GM19467 (cell line): Measurements from ENCODE around the gene CPLANE1.
"Not testable (repeated sequence)": the region's sequence is repeated elsewhere in the genome, so short reads cannot be mapped to it uniquely, and the experiment has no call there.

Experiments used
- ATAC-seq: cut with Tn5 transposase; IDR thresholded peaks from one replicate; pipeline ENCODE4 v1.9.1; 2021; ENCODE audit warnings: mild to moderate bottlenecking, moderate library complexity; ENCODE audit not compliant: unreplicated experiment

The CPLANE1 gene

GRCh38 chr5:37208883-37209797 lies 40.0 kb downstream of the CPLANE1 start:
- ATAC-seq: no peak

DNA sequence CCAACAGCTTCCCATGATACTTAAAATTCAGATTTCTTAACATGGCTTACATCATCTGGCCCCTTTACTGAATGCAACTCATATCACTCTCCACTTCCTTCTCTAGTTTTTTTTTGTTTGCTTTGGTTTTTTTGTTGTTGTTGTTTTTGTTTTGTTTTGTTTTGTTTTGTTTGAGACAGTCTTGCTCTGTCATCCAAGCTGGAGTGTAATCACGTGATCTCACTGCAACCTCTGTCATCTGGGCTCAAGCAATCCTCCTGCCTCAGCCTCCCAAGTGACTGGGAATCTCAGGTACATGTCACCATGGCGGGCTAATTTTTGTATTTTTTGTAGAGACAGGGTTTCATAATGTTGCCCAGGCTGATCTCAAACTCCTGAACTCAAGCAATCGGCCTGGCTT lies 41.4 kb downstream of the CPLANE1 start:
- ATAC-seq: no peak

- ATAC-seq: no peak
Observed at GRCh38 chr5:37206736-37207135, 42.4 kb downstream of the CPLANE1 start.

DNA sequence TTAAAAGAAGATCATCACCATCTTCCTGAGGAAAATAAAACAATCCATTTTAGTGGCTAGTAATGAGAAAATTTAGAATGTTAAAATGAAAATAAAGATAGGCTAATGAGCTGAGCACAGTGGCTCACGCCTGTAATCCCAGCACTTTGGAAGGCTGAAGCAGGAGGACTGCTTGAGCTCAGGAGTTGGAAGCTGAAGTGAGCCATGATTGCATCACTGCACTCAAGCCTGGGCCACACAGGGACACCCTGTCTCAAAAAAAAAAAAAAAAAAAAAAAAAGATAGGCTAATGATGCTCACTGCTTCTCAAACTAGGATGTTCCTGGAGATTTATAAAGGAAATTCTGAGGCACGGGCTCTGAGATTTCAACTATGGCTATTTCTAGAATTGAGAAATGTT lies 50.3 kb downstream of the CPLANE1 start:
- no peak for ATAC-seq

DNA sequence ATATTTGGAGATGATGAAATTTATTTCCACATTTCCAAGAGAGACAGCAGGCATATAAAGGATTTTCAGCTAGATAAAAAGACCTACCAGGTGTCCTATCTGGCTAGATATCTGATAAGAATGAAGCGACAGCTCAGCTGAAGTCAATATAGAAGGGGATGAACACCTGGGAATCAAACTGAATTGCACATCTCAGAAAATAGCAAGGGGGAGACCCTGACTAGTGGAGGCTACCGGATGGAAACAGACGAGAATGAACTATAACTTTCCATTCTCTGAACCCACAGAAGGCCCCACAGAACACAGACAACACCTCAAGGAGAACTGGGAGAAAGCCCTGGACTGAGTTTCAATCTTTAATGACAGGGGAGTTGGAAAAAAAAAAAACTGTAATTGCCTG lies 51.1 kb downstream of the CPLANE1 start:
- ATAC-seq: no peak

DNA sequence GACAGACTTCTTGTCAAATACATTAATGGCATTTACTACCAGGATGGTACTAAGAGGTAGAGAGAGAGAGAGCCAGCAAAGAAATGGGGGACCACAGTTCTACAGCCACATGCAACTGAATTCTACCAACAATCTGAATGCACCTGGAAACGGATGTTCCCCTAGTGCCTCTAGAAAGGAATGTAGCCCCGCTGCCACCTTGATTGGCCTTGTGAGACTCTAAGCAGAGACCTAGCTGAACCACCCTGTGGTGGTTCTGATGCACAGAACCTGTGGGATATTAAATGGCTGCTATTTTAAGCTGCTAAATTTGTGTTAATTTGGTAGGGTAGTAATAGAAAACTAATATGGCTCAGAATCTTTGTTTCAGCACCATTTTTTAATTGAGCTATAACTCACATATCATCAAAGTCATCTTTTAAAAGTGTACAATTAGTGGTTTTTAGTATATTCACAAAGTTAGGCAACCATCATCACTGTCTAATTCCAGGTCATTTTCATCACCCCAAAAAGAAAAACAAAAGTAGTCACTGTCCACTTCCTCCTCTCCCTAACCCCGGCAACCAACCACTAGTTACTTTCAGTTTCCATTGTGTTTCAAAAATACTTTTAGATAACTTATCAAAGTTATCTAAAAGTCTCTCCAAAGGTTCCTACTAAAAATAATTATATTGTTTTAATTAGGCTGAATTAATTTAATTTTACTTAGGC lies 51.7 kb downstream of the CPLANE1 start:
- peak; percentile 82 for ATAC-seq

GRCh38 chr5:37190592-37190991 lies 58.6 kb downstream of the CPLANE1 start:
- no peak for ATAC-seq

- no peak for ATAC-seq
Observed at GRCh38 chr5:37189355-37189754, 59.8 kb downstream of the CPLANE1 start.

DNA sequence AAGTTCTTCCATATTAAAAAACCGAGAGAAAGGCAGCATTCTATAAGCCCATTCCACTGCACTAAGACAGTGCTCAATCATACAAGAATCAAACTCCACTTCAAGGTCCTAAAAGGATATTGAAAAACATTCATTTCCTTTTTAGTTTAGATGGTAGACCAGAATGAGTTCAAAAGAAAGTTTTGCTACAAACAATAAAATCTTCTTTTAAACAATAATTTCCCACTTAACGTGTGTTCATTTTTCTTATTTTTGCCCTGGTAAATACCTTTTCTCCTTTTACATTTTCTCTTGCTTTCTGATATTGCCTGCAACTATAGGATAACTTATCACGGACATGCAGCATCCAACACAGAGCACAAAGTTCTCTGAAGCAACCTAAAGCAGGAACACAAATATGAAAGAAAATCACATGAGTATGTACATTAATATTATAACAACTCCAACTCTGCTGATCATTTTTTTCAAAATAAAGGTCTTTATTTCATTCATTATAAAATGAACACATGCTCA lies 61.7 kb downstream of the CPLANE1 start:
- ATAC-seq: no peak

DNA sequence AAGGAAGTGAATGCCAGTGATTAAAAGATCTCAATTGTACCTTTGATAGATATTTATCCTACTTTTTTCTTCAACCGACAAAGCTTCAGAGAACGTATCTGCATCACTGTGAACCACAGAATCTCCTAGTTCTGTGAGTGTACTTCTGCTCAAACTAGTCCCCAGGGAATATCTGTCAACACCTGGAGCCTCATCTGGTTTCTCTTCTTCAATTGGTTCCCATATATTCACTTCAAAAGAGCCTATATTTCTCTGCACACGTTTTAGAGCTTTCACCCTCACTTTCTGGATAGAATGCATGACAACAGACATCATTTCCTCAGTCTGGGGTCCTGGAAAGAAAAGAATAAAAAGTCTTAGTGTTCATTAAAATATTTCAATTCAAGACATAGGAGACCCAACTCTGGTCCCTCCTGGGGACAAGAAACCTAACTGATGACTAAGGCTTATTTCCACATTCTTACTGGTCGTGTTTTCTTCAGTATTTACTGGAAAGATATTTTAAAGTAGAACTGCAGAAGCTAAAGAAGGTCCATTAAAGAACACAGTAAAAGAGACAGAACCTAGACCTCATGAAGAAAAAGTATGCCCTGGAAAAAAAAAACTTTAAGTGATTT lies 64.3 kb downstream of the CPLANE1 start:
- peak; percentile 87 for ATAC-seq

DNA sequence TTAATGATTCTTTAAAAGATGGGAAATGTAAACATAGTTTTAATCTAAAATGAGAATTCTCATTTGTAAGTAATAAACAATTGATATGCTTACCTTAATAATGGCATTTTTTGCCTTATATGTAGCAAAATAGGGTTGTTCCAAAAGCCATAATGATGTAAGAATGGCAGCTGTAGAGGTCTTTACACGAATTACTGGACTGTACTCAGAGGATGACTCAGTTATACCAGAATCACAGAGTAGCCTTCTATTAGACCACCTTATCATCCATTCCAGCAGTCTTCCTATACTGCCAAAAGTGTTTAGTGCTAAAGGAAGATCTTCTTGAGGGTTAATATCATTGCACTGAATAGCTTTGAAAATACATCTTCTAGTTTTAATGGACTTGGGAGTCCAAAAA lies 66.5 kb downstream of the CPLANE1 start:
- no peak for ATAC-seq

DNA sequence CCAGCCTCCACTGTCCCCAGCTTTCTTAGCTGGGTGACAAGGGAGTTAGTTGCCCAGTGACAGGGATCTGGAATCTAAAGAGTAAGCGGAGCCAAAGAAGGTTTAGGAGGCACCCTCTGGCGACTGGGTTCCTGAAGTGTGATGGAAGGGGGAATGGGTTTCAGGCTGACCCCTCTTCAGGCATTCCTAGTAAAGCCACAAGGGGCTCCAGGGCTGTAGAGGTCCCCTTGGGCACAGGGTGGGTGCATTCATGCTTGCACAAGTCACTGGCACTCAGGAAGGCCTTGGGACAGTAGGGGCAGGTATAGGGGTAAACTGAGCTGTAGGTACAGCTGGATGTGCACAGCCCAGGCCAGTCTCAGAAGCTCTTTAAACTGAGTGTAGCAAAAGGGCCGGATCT lies 74.2 kb downstream of the CPLANE1 start:
- no peak for ATAC-seq

- ATAC-seq: no peak
Observed at GRCh38 chr5:37172957-37173356, 76.2 kb downstream of the CPLANE1 start.

DNA sequence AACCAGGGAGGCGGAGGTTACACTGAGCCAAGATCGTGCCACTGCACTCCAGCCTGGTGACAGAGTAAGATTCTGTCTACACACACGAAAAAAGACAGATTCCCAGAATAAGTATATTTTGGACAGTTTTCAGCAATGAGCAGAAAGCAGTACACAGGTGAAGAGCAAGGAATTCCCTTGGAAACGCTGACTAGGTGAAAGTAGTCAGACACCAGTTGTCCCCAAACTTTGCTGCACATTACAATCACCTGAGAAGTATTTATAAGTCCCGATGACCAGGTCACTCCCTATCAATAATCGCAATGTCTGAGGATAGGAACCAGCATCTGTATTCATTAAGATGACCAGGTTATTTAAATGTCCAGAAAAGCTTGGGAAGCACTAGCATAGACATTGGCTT lies 78.3 kb downstream of the CPLANE1 start:
- ATAC-seq: no peak

- ATAC-seq: no peak
Observed at GRCh38 chr5:37166197-37166596, 83.0 kb downstream of the CPLANE1 start.

DNA sequence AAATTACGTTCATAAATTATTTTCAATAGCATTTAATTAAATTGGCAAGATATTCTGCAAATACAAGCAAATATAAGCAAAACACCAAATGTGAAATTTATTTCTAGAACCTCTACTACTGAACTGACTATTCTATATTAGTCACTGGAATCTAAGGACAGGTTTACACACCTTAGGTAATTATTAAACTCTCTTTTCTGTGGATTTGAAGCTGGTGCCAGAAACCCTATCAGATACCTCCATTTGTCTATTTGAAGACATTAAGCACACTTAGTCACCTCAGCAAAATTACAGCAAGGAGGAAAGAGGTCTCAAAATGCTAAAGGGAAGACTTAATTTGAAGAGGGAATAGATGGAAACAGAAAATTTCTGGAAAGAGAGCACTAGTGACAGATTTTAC lies 83.4 kb downstream of the CPLANE1 start:
- no peak for ATAC-seq

- ATAC-seq: no peak
Observed at GRCh38 chr5:37153661-37154060, 95.5 kb downstream of the CPLANE1 start.

DNA sequence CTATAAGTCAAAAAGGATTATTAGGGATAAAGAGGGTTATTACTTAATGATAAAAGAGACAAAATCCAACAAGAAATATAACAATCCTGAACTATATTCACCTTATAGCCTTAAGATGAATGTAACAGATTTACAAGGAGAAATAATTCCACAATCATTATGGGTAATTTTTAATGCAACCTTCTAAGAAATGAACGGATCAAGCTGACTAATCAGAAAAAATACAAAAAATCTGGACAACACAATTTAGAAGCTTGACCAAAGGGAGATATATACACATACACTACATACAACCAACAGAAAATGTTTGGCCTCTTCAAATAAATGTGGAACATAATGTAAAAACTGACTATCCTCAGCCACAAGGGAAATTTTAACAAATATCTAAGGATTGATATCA lies 102.3 kb downstream of the CPLANE1 start:
- ATAC-seq: no peak

DNA sequence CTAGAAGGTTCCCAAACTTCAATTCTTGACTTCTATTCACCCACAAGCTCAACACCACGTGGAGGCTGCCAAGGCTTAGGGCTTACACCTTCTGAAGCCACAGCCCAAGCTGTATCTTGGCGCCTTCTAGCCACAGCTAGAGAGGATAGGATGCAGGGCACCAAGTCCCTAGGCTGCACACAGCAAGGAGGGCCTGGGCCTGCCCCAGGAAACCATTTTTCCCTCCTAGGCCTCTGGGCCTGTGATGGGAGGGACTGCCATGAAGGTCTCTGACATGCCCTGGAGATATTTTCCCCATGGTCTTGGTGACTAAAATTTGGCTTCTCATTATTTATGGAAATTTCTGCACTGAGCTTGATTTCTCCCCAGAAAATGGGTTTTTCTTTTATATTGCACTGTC lies 112.5 kb downstream of the CPLANE1 start:
- no peak for ATAC-seq

- not testable (repeated sequence) for ATAC-seq
Observed at GRCh38 chr5:37135312-37135711, 113.9 kb downstream of the CPLANE1 start.

DNA sequence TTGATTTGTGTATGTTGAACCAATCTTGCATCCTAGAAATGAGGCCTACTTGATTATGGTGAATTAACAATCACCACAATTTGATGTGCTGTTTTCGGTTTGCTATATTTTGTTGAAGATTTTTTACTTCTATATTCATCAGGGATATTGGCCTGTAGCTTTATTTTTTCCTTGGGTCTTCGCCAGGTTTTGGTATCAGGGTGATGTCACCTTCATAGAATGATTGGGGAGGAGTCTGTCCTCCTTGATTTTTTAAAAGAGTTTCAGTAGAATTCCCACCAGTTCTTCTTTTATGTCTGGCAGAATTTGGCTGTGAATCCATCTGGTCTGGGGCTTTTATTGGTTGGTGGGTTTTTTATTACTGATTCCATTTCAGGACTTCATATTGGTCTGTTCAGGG lies 115.2 kb downstream of the CPLANE1 start:
- ATAC-seq: no peak

DNA sequence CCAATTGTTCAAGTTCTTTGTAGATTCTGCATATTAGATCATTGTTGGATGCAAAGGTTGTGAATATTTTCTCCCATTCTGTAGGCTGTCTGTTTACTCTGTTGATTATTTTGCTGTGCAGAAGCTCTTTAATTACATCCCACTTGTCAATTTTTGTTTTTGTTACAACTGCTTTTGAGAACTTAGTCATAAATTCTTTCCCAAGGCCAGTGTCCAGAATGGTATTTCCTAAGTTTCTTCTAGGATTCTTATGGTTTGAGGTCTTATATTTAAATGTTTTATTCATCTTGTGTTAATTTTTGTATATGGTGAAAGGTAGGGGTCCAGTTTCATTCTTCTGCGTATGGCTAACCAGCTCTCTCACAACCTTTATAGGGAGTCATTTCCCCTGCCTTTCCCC lies 116.5 kb downstream of the CPLANE1 start:
- no peak for ATAC-seq
